Cardiac muscle cell (in vitro differentiated cells and primary cell): Measurements from ENCODE around the gene NUAK2. TPM values are rescaled to one million over a fixed set of nuclear protein-coding genes. Genes with fewer than 3 reads are reported as not detected.

Experiments used
- DNase-seq, 2 donors: peaks; one replicate each; pipeline versions ENCODE4 v3.0.0 to v3.0.0-alpha.2; 2010 to 2017; ENCODE audit warnings: low read depth in 1 of 2, low spot score in 1 of 2
- H3K27ac ChIP-seq: fragments of 200-600 bp; sonication (generic); 2 replicates; pipeline ENCODE4 v1.5.1; 2016
- H3K27me3 ChIP-seq: fragments of 200-600 bp; sonication (generic); 2 replicates; pipeline ENCODE4 v1.6.0; 2016; ENCODE audit warnings: control low read depth
- H3K36me3 ChIP-seq: fragments of 200-600 bp; sonication (generic); 2 replicates; pipeline ENCODE4 v1.5.1; 2016; ENCODE audit warnings: control low read depth
- H3K4me1 ChIP-seq: fragments of 200-600 bp; sonication (generic); 2 replicates; pipeline ENCODE4 v1.8.1; 2017; ENCODE audit warnings: low read depth, mild to moderate bottlenecking, mixed run types
- H3K4me3 ChIP-seq: fragments of 200-600 bp; sonication (generic); 2 replicates; pipeline ENCODE4 v1.5.1; 2016; ENCODE audit warnings: mild to moderate bottlenecking
- H3K9me3 ChIP-seq: fragments of 200-600 bp; sonication (generic); 2 replicates; pipeline ENCODE4 v1.5.1; 2017; ENCODE audit warnings: low read depth, mild to moderate bottlenecking, control low read depth
- polyA plus RNA-seq: library from polyadenylated mRNA; unstranded; fragments of >200 nt; fragmentation: Nextera tagmentation; extraction: Ambion mirVana; gene quantifications from 2 replicates; pipeline ENCODE4 v1.2.1, GENCODE V29; 2016
- total RNA-seq: library from RNA; depleted of rRNA; stranded (reverse); fragments of >200 nt; gene quantifications from 2 replicates; pipeline ENCODE4 v1.2.3, GENCODE V29; 2016
- TF ChIP-seq, protein P1 (sequence below): IDR thresholded peaks from 2 replicates; pipeline ENCODE4 v1.5.1; 2012; ENCODE audit warnings: low read depth, mild to moderate bottlenecking, low read length

The NUAK2 gene
- total and polyA plus RNA-seq, 2 experiments from 2014 or later, result 2.1 to 4.3 TPM

DNA sequence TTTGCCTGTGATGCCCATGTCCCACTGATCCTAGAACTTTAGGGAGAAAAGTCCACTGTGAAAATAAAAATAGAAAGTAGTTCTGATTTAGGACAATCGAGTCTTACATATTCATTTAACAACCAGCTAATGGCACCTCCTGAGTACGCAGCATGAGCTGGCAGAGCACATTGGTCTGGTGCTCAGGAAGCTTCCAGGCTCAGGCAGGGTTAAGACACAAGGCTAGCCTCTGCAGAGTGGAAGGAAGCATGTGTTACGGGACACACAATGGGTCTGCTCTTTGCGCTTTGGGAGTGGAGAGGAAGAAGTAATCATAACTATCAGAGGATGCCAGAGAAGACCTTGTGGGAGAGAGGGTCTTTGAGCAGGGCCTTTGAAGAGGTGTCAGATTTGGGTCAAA lies 39.3 kb upstream of the NUAK2 start:
- Histone ChIP-seq H3K4me3 (no peak overlapping the region), H3K4me1 (peaks cover 3% of the 10 kb centered on the region), H3K36me3 (no peaks in the 10 kb centered on the region), H3K27ac (no peak overlapping the region), H3K27me3 (no peaks in the 10 kb centered on the region), H3K9me3 (no peaks in the 10 kb centered on the region)
- no peak for DNase-seq
- TF ChIP-seq, protein P1, sequence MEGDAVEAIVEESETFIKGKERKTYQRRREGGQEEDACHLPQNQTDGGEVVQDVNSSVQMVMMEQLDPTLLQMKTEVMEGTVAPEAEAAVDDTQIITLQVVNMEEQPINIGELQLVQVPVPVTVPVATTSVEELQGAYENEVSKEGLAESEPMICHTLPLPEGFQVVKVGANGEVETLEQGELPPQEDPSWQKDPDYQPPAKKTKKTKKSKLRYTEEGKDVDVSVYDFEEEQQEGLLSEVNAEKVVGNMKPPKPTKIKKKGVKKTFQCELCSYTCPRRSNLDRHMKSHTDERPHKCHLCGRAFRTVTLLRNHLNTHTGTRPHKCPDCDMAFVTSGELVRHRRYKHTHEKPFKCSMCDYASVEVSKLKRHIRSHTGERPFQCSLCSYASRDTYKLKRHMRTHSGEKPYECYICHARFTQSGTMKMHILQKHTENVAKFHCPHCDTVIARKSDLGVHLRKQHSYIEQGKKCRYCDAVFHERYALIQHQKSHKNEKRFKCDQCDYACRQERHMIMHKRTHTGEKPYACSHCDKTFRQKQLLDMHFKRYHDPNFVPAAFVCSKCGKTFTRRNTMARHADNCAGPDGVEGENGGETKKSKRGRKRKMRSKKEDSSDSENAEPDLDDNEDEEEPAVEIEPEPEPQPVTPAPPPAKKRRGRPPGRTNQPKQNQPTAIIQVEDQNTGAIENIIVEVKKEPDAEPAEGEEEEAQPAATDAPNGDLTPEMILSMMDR, result no peak

DNA sequence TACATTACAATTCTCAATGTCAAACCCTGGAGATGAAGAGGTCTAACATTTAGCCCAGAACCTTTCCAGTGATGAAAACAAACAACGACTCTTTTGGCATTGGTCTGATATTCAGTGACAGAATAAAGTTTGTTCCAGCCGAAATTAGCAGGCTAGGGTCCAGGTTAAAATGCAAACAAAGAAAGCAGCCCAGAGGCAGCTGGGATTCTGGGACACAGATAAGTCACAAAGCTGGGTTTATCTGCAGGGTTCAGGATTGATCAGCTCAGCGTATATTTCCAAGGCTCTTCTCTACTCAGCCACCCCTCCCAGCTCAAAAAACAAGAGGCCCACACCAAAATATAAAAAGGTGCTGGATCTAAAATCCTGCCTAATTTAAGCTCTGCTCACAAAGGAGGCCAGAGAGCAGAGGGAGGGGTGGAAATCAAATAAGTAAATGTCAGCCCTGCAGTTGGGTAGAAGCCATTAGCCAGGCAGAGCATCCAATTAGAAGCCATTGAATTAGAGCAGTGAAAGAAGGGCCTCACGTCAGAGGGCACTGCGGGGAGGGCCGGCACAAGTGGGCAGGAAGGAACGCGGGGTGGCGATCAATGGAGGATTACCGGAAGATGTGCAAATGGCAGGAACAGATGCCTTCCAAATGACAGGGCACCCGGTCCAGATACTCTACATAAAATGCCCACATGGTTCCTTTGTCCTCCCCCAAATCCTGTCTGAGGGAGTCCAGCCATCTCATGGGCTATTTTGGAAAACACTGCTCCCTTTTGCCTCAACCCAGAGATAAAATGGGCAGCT lies 38.4 kb upstream of the NUAK2 start:
- Histone ChIP-seq H3K4me1 (no peaks in the 10 kb centered on the region), H3K27me3 (no peaks in the 10 kb centered on the region), H3K4me3 (no peak overlapping the region), H3K36me3 (no peaks in the 10 kb centered on the region), H3K27ac (no peak overlapping the region), H3K9me3 (no peaks in the 10 kb centered on the region)
- no peak for DNase-seq
- TF ChIP-seq, protein P1, result no peak

DNA sequence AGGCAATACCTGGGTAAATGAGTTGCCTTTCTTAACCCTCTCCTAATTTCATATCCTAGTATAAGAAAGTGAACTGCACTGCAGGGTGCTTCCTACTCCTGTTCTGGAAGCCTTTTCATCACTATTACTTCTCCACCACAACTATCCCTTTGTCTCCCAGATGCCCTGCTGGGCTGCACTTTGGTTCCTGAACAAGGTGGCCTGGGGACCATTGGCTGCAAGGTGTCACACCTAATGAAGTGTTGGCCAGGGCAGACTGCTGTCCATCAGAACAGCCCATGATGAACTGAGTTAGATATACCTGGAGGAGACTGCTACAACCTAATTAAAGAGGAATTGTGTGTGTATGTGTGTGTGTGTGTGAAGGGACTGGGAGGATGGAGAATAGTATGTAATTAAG lies 37.0 kb upstream of the NUAK2 start:
- no peak overlapping the region for H3K27ac ChIP-seq
- TF ChIP-seq, protein P1, result no peak
- H3K9me3 ChIP-seq, result no peaks in the 10 kb centered on the region
- no peaks in the 10 kb centered on the region for H3K36me3 ChIP-seq
- H3K27me3 ChIP-seq, result no peaks in the 10 kb centered on the region
- no peaks in the 10 kb centered on the region for H3K4me1 ChIP-seq
- no peak overlapping the region for H3K4me3 ChIP-seq
- no peak for DNase-seq

DNA sequence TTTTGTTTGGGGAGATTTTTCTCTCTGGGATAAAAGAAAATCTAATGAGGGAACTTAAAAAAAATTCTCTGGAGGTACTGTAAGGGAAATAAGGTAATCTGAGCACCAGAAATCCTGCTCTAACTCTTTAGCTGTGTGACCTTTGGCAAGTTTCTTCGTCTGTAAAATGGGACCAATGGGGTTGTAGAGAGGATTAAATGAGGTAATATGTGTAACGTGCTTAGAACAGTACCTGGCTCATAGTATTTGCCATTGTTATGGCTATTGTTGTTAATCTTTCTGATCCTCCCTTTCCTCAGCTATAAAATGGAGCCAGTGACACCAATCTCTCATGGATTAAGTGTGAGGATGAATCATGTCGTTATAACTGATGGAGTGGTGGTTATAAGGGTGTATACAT lies 36.0 kb upstream of the NUAK2 start:
- Histone ChIP-seq H3K4me3 (no peak overlapping the region), H3K27ac (no peak overlapping the region), H3K36me3 (no peaks in the 10 kb centered on the region), H3K9me3 (no peaks in the 10 kb centered on the region), H3K27me3 (no peaks in the 10 kb centered on the region), H3K4me1 (no peaks in the 10 kb centered on the region)
- no peak for DNase-seq
- TF ChIP-seq, protein P1, result no peak

DNA sequence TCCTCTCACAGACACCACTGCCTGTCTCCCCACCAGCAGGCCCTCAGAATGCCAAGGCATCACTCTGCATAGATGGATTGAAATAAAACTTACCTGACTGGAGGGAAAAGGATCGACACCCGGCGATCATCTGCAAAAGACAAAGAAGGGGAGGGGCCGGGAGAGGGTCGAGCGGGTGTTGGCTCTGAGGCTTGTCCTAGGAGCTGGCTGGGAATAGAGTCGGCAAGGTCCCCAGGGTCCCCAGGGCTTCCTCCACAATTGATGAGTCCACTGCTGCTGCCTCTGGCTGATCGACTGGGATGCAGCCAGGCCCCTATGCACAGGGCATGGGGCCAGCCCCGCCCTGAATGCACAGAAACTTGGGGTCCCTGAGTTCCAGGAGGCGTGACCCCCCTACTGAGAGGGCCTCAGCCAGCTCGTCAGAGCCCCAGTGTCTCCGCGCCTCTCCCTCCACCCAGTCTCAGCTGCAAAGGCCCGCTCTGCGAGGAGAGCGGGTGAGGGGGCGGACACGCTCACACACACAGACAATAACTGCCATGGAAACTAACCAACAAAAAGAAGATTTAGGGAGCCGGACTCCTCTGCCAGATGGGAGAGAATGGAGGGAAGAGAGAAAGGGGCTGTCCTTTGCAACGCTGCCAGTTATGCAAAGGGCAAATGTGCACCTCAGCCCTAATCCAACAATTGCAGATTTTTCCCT lies 35.0 kb upstream of the NUAK2 start, which contains the start of gene KLHDC8A:
KLHDC8A (minus strand) TSS at position 483 of the 700 bp plus-strand sequence. CDS start 13,318 bp downstream, outside the sequence.
- Histone ChIP-seq H3K4me1 (no peaks in the 10 kb centered on the region), H3K9me3 (no peaks in the 10 kb centered on the region), H3K27me3 (no peaks in the 10 kb centered on the region), H3K27ac (no peak within 1 kb of the TSS), H3K4me3 (no peak within 1 kb of the TSS), H3K36me3 (no peaks in the 10 kb centered on the region)
- DNase-seq, result peak in 1 of 2 donors; percentile 53
- TF ChIP-seq, protein P1, result no peak
